Activated naive CD4-positive, alpha-beta T cell treated with Interleukin-2 at 50 U/mL for 16 hours (primary cell): ENCODE results near the gene KIF21A.

Experiments used
- DNase-seq: peaks from one replicate; pipeline ENCODE4 v3.0.0-alpha.2; 2020

Gene KIF21A

DNA sequence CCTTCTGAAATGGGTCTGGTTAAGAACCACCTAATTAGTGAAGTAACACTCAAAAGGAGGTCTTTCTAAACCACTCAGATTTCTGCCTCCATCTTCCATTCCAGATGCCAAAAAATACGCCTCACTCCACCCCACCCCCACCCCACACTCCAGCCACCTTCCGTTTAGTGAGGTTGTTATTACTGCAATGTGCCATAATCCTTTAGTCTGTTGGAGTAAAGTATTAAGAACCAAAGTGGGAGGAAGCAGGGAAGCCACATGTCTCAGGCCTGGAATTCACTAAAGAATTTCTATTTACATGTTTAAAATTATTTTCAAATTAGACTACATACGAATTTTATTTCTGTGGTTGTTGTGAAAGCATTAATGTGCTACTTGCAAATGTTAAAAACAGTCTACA, 7.4 kb downstream of the KIF21A start:
- no peak for DNase-seq

DNA sequence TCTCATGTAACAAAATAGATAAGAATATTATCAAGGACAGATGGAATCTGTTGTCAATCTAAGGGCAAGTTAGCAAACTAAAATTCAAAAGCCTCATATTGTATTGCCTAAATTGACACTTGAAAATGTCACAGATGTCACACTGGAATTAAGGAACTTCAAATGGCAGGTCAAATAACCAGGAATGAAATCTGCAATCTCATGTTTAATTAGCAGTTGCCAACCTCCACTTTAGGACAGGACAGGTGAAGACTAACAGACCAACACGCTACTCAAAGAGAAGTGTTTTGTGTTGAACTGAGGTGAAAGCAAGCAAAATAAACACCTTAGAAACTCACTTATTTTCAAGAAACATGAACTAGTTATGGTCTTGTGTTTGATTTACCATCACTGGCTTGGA, 11.1 kb downstream of the KIF21A start:
- no peak for DNase-seq

DNA sequence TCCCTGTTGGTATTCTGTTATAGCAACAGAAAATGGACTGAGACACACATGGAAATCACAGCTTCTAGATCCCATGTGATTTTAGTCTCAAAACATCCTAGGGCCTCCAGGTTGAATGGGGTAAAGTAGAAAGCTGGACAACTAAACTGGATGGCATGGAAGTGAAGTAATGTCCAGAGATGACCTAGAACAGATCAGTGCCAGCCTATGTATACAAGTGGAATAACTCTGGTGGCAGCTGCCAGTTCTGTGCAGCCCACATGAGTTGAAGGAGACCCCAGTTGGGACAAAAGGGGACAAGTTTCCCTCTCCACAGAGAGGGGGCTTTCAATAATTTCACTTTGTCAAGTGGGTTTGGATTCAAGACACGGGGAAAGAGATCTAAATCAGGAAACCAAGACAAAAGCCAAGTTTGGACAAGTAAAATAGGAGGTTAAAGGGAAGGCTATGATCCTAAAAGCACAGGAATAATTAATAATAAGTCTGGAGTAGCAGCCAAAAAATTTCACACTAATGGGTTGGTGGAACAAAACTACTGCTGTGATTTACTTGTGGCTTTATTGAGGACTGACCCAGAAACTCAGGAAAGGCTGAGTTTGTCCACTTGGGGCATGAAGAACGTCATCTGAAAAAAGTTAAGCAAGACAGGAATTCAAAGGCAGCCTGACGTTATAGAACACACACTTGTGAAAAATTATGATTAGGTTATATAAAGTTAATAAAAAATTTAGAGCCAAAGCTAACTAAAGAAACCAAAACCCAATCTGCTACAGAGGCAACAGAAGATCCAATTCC, 11.7 kb downstream of the KIF21A start:
- no peak for DNase-seq

DNA sequence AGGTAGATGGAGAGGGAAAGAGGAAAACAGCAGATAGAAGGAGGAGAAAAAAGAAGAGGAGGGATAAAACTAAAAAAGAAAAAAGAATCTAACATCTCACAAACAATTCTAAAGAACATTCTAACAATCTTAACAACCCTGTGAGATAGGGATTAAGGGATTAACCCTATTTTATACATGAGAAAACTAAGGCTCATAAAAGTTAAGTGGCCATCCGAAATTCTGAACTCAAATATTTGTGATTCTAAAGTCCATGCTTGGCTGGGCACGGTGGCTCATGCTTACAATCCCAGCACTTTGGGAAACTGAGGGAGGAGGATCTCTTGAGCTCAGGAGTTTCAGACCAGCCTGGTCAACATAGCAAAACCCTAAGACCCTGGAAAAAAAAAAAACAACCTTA, 13.1 kb downstream of the KIF21A start:
- no peak for DNase-seq

DNA sequence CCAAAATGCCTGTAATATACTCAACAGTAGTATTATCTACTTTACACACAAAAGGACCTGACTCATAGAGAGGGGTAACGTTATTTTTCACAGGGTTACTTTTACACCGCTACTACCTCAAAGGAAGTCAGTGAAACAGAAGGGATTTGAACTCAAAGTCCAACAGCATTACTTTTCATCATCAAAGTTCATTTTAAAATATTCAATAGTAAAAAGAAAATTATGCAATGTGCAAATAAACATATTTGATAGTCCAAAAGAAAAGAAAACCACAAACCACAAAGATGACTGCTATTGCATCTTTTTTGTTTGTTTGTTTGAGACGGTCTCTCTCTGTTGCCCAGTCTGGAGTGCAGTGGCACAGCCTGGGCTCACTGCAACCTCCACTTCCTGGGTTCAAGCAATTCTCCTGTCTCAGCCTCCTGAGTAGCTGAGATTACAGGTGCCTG, 15.5 kb downstream of the KIF21A start:
- DNase-seq: no peak

DNA sequence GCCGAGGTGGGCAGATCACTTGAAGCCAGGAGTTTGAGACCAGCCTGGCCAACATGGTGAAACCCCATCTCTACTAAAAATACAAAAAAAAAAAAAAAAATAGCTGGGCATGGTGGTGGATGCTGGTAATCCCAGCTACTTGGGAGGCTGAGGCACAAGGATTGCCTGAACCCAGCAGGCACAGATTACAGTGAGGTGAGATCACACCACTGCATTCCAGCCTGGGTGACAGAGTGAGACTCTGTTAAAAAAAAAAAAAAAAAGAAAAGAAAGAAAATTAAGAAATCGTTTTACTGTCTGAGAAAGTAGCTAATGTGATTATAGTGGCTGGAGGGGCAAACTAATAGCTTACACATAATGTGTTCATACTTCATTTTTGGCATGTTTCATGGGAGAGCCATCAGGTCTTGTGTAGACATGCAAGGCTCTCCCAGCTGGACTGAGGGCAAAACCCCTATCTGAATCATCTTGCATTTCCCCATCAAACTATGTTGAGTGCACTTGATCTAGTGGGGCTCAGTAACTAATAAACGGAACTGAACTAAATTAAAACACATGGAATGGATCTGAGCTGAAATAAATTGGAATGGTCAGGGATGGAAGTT, 16.2 kb downstream of the KIF21A start:
- no peak for DNase-seq

DNA sequence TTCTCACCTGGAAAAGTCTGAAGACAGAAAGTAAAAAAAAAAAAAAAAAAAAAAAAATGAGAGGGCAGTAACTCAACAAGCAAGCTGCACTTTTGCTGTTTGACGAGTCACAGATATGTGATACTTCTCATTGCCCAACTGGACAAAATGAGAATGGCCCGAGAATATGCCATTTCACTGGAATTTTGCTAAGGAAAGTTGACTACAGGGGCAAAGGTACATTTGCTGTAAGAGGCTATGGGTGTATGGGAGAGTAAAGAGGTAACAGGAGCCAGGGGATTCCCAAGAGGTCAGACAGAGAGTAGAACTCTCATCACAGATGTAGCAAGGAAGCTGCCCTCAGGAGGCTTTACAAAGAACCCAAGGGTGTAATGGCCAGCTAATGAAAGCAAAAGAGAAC, 22.9 kb downstream of the KIF21A start:
- no peak for DNase-seq

DNA sequence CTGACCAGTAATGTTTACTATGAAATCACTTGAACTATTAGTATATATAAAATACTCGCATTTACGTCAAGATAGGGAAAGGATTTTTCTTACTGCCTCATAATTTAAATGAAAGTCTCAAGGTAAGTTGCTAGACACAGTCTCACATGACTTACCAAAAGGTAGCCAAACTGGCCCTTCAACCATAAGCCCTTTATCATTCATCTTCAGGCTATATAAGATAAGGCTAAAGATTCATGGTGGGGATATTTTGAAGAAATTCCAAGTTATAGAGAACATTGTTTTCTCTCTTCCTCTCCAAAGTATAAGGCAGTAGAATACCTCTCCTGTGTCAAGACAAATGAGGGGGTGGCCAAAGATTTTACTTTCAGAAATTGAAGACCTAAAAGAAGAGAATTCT, 23.4 kb downstream of the KIF21A start:
- no peak for DNase-seq

DNA sequence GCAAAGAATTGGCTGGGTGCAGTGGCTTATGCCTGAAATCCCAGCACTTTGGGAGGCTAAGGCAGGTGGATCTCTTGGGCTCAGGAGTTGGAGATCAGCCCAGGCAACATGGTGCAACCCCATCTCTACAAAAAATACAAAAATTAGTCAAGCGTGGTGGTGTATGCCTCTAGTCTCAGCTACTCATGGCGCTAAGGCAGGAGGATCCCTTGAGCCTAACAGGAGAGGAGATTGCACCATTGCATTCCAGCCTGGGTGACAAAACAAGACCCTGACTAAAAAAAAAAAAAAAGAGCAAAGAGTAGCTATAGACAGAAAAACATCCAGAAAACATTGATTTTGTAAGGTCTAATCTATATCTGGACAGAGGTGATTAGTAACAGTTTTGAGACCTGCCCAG, 25.0 kb downstream of the KIF21A start:
- DNase-seq: no peak

DNA sequence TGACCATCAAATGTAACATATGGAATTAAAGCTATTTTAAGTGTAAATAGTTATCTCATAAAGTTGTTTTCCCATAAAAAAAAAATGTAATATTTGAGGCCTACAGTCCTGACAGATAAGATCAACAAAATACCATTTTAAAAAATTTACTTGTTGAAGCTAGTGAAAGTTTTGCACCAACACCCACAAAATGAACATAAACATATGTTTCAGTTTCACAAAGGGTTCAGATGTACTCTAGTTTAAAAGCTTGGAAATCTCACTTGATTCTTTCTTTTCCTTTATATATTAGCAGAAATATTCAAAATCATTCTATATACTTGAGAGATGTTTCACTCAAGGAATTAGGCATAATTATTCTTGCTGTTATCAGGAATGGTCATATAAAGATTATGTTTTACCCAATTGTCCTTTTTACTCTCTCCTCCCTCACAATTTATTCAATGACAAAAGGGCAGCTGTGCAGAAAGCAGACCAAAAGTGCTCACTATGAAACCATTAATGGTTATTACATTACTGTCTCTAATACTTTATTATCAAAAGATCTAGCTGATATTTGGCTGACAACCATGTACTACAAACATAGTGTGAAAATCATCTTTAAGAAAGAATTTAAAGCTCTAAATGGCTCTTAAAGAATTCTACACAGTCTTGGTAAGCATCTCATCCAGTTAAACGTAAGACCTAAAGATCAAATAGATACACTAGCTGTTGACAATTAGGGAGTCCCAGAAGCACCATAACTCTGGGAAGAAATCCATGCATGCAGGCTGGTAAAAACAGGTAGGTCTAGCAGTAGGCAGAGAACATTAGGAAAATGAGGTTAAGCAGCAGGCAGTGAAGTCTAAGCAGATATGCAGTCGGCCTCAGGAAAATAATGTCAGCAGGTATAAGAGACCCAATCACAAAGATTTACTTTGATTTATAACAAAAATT, 28.8 kb downstream of the KIF21A start:
- no peak for DNase-seq

DNA sequence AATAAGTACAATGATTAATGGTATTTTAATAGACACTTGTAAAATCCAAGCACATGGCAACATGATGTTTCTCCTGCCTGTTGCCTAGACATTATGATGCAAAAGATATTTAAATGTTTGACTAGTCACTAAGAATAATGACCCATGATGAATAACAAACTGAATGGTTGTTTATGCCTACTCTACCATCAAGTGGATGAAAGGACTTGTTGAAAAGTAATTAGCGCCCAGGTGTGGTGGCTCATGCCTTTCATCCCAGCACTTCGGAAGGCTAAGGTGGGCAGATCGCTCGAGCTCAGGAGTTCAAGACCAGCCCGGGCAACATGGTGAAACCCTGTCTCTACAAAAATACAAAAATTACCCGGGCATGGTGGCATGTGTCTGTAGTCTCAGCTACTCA, 30.7 kb downstream of the KIF21A start:
- DNase-seq: no peak

DNA sequence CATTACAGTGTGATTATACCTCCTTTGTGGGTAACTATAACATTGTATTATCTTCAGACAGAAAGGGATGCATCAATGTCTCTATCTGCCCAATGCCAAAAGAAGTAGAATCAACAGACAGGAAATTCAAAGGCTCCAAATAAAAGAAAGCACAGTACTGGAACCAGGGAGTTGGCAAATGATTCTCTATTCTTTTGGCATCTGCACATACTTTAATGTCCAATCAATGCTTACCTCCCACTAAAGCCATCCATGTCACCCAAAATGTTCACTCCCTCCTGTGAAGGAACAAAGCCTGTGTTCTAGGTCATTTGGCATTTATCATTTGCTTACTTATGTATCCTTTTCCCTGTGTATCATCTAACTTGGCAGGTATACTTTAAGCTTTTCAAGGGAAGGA, 36.7 kb downstream of the KIF21A start:
- no peak for DNase-seq

DNA sequence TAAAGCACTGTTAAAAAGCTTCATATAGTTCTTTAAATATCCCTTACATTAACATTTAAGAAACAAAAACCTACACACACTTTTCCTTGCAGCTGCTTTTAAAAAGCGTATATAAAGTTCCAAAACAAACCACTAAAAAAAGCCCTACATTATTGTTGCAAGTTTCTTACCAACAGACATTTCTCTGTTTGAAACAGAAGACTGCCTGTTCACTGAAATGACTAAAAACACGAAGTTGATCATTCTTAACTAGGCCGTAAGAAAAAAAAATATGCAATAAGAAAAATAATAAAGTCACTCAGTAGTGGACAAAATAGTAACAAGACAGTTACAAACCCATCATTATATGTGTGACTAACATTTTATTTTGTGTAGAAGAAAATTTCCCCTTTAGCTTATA, 37.3 kb downstream of the KIF21A start:
- no peak for DNase-seq

DNA sequence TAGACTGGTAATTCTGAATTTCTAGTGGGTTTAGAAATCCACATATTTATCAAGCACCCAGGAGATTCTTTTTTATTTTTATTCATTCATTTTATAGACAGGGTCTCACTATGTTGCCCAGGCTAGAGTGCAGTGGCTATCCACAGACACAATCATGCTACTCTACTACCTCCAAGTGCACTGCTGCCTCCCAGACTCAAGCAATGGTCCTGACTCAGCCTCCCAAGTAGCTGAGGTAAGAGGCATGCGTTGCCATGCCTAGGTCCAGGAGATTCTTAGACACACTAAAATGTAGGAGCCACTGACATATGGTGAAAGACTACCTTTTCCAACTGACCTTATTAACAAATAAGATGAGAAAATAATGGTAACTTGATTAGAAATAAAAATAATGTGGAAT, 38.9 kb downstream of the KIF21A start:
- DNase-seq: no peak

DNA sequence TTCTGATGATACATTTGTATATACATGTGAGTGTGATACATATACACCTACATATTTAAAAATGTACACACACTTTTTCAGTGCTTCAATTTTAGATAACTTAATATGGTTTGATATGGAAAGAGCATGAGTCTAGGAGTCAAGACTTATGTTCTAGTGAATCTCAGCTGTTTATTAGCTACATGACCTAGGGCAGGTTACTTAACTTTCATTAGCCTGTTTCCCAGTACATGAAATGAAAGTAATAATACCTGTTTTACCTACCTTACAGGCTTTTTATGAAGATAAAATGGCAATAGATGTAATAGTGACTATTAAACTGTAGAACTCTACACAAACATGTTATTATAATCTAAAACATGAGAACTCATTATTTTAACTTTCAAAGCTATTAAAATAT, 39.5 kb downstream of the KIF21A start:
- no peak for DNase-seq

DNA sequence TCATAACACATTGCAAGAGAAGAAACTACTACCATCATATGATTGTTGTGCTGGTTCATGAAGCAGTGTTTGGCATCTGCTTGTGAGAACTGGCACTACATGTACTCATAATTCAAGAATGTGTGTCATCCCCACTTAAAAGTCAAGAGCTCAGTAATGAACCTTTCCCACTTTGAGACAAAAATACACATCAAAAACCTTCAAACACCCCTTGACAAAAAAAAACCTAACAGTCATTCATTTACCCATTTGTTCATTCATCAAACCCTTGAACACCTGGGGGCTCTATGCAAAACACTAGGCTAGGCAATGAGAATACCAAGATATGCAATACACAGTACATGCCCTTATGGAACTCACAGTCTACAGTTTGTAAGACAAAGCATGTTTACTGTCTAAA, 40.0 kb downstream of the KIF21A start:
- no peak for DNase-seq

DNA sequence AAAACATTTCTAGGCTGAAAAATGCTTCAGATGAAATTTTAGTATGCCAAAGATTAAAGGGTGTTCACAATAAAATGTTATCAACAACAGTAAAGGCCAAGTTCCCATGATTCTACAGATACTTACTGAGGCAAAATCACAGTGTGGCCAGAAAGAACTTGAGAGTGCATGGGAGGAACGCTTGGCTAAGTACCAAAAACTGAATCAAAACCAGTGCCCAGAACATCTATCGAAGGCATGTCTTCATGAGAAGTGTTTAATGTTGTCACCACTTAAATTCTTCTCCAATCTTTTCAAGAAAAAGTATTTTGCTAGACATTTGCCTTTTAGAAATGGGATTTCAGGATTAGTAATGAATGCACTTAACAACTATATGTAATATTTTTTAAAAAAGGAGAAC, 41.5 kb downstream of the KIF21A start:
- no peak for DNase-seq

DNA sequence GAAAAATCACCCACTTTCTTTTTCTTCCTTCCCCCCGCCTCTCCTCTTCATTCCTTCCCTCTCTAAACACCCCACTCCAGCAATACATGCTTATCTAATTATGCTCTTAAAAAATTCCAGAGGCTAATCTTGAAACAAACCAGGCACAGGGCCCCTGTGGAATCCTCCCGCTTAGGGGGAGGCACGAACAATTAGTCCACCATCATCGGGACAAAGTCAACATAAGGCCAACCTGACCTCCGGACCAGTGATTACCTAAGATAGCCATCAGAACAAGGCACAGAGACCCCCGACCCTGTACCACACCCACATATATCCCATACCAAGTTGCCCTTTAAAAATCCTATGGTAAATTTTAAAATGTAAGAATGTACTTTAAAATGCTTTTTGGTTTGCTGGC, 47.1 kb downstream of the KIF21A start:
- no peak for DNase-seq

DNA sequence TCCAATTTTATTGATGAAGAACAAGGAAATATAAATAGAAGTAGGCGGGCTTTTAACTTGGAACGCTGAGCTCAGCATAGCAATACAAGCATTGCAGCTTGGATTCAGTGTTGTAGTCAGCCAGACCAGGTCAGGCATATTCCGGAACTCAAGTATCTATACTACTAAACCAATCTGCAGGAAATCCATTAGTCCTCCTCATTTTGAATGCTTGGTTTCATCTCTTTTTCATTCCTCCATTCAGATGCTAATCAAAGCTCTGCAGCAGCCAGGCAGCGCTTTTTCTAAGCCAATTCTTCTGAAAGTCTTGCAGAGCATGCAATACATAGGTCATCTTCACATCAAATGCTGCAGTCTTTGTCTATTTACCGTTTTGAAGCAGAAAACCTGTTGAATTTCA, 49.0 kb downstream of the KIF21A start:
- DNase-seq: no peak

DNA sequence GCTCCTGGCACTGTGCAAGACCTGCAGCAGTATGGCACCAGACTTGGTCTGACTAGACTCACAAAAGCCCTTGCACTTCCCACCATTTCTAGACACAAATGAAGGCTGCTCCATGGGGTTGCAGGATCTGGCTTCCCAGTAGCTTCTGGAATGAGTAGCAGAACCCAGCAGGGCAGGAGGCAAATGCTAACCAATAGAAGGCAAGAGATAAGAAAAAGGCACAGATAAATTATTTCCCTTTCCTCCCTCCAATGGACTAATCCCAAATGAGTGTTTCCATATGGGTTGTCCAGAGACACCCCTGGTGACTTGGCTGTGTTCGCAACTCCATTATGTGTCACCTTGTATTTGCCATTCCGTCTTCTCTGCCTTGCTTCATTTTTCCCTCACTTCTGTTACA, 49.7 kb downstream of the KIF21A start:
- no peak for DNase-seq

DNA sequence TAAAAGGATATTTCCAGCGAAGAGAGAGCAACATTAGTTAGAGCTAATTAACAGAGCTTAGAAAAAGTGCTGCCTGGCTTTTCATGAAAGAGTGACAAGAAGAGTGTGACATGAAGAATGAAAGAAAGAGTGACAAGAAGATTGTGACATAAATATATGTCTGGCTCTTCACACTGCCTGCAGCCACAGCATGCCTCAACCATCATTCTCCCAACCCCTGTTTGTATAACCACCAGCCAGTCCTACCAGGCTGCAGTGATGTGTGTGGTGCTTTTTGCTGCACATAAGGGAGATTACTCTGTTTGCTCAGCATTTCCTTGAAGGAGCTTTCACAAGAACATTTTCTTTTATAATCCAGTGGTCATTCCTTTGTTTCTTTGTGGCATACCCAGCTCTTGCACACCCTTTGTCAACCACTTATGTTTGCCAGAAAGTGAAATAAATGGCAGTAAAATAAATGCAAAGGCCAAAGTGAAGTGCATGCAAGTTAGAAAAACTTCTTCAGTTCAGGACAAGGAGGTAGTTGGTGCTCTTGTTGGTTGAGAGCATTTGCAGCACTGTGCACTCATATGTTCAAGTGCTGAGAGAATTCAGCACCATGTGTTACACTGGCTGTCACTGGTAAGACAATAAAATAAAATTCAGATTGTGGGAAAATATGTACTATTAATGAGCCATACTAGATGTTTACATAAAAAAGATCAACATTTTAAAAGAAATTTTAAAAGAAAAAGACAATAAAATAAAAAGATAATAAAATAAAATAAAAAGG, 50.6 kb downstream of the KIF21A start:
- DNase-seq: no peak

DNA sequence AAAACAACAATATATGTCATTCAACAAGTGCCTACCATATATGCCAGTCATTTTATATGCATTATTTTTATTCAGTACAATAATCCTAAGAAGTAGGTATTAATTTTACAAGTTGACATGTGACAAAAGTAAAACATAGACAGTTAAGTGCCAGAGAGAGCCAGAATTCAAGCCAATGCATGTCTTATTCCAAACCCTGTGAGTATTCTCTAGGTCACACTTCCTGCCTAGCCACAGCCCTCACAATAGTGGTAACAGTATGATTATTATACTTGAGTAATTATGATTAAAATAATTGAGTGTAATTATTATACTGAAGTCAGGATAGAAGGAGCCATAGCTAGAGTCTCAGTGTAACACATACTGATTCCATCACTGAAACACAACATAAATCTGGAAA, 52.2 kb downstream of the KIF21A start:
- DNase-seq: no peak
